GM12878 (cell line): ENCODE measurements around the gene TMEM14A.
A peak's percentile ranks its signal among the peaks of the same experiment; 100 is the strongest.

Experiments used
- EZH2 ChIP-seq: IDR thresholded peaks from 2 replicates; pipeline ENCODE4 v1.6.1; 2012; ENCODE audit warnings: low read depth, mild to moderate bottlenecking, control low read depth, inconsistent platforms, low read length, borderline replicate concordance; ENCODE audit not compliant: control insufficient read depth
- GABPA ChIP-seq: IDR thresholded peaks from 2 replicates; pipeline ENCODE4 v1.6.1; 2014; ENCODE audit warnings: antibody characterized with exemption, low read depth, mild to moderate bottlenecking, inconsistent platforms
- MXI1 ChIP-seq: fragments of 150-350 bp; IDR thresholded peaks from 2 replicates; pipeline ENCODE4 v1.6.1; 2011; ENCODE audit warnings: low read depth, mild to moderate bottlenecking, inconsistent platforms, low read length, improper control_type of control experiment
- POLR2A ChIP-seq: IDR thresholded peaks from 2 replicates; pipeline ENCODE4 v1.6.1; 2011; ENCODE audit warnings: low read depth, mild to moderate bottlenecking, low read length
- SIN3A ChIP-seq: IDR thresholded peaks from 2 replicates; pipeline ENCODE4 v1.6.1; 2012; ENCODE audit warnings: low read depth, low read length, improper control_type of control experiment
- SUZ12 ChIP-seq: fragments of 200-600 bp; sonication (generic); IDR thresholded peaks from one replicate; pipeline ENCODE4 v1.6.1; 2018; ENCODE audit warnings: antibody characterized with exemption, mild to moderate bottlenecking; ENCODE audit not compliant: unreplicated experiment
- ZBTB40 ChIP-seq: fragments of 450-650 bp; IDR thresholded peaks from 2 replicates; pipeline ENCODE4 v1.6.1; 2016; ENCODE audit warnings: mild to moderate bottlenecking, moderate library complexity, borderline replicate concordance
- ZSCAN29 ChIP-seq: fragments of 450-650 bp; IDR thresholded peaks from 2 replicates; pipeline ENCODE4 v1.6.1; 2017; ENCODE audit warnings: mild to moderate bottlenecking, moderate library complexity
- ZZZ3 ChIP-seq: IDR thresholded peaks from 2 replicates; pipeline ENCODE4 v1.6.1; 2011; ENCODE audit warnings: low read depth; ENCODE audit not compliant: control insufficient read depth, insufficient read length

GRCh38 chr6:52663120-52663935 lies 7.6 kb upstream of the TMEM14A start:
- peak; percentile 61; the same call in 1 of the 2 replicates for TF ChIP-seq ZBTB40
- no peak for TF ChIP-seq SUZ12
- TF ChIP-seq ZSCAN29: no peak
- no peak for TF ChIP-seq POLR2A
- TF ChIP-seq GABPA: peak; percentile 35; the same call in 1 of the 2 replicates
- no peak for TF ChIP-seq EZH2
- TF ChIP-seq ZZZ3: no peak
- TF ChIP-seq MXI1: no peak
- TF ChIP-seq SIN3A: no peak
